GM19395 (cell line): ENCODE data around the gene SERP2.
"Not testable (repeated sequence)": the region's sequence is repeated elsewhere in the genome, so short reads cannot be mapped to it uniquely, and the experiment has no call there.

Experiments
- ATAC-seq: cut with Tn5 transposase; IDR thresholded peaks from one replicate; pipeline ENCODE4 v1.9.1; 2021; ENCODE audit warnings: mild to moderate bottlenecking, moderate library complexity; ENCODE audit not compliant: unreplicated experiment

The SERP2 gene

GRCh38 chr13:44373601-44374347 is at the start of gene SERP2:
SERP2 (plus strand) TSS chr13:44373824; CDS start chr13:44374026, 202 bp downstream.
- no peak for ATAC-seq

- no peak for ATAC-seq
Measured at GRCh38 chr13:44326961-44327360, 46.7 kb upstream of the SERP2 start.

GRCh38 chr13:44329041-44329440 is 44.6 kb upstream of the SERP2 start:
- ATAC-seq, result not testable (repeated sequence)

- ATAC-seq, result no peak
Measured at GRCh38 chr13:44329909-44330545, 43.6 kb upstream of the SERP2 start.

- no peak for ATAC-seq
Measured at GRCh38 chr13:44331446-44331845, 42.2 kb upstream of the SERP2 start.

GRCh38 chr13:44331912-44332851 is 41.4 kb upstream of the SERP2 start:
- no peak for ATAC-seq

- ATAC-seq, result no peak
Measured at GRCh38 chr13:44333950-44334655, 39.5 kb upstream of the SERP2 start.

- no peak for ATAC-seq
Measured at GRCh38 chr13:44334751-44335150, 38.9 kb upstream of the SERP2 start.

GRCh38 chr13:44336934-44337333 is 36.7 kb upstream of the SERP2 start:
- no peak for ATAC-seq

GRCh38 chr13:44337581-44337980 is 36.0 kb upstream of the SERP2 start:
- no peak for ATAC-seq

- ATAC-seq, result no peak
Measured at GRCh38 chr13:44340508-44340907, 33.1 kb upstream of the SERP2 start.

- no peak for ATAC-seq
Measured at GRCh38 chr13:44342741-44343140, 30.9 kb upstream of the SERP2 start.

GRCh38 chr13:44346534-44346933 is 27.1 kb upstream of the SERP2 start:
- no peak for ATAC-seq

- ATAC-seq, result no peak
Measured at GRCh38 chr13:44347301-44347700, 26.3 kb upstream of the SERP2 start.

- no peak for ATAC-seq
Measured at GRCh38 chr13:44347949-44348348, 25.7 kb upstream of the SERP2 start.

GRCh38 chr13:44350775-44351504 is 22.7 kb upstream of the SERP2 start:
- no peak for ATAC-seq

GRCh38 chr13:44351505-44351854 is 22.1 kb upstream of the SERP2 start:
- no peak for ATAC-seq

GRCh38 chr13:44352202-44352601 is 21.4 kb upstream of the SERP2 start:
- ATAC-seq, result no peak

GRCh38 chr13:44352671-44353070 is 21.0 kb upstream of the SERP2 start:
- ATAC-seq, result no peak

- ATAC-seq, result no peak
Measured at GRCh38 chr13:44354331-44354730, 19.3 kb upstream of the SERP2 start.
